ENCODE measurements around the gene ITGAE. TPM values are rescaled to one million over a fixed set of nuclear protein-coding genes. Genes with fewer than 3 reads are reported as not detected.
A peak's percentile ranks its signal among the peaks of the same experiment; 100 is the strongest.

Gene ITGAE
- total and polyA plus RNA-seq, 12 donors, result 4.9 to 85.4 (median 33.7) TPM

- H3K9me3 ChIP-seq (replicated peaks in 1 of 3), result no peaks in the 10 kb centered on the region
- 0 to 1% (median 1%) methylated on average over 3 to 32 of the region's 32 CpGs for WGBS, 4 donors
- TF ChIP-seq POLR2A (IDR thresholded peaks at IDR 0.05), result no peak
- no peak for TF ChIP-seq CTCF (IDR thresholded peaks at IDR 0.05)
Measured at GRCh38 chr17:3669085-3669347, 132.0 kb downstream of the ITGAE start.

DNA sequence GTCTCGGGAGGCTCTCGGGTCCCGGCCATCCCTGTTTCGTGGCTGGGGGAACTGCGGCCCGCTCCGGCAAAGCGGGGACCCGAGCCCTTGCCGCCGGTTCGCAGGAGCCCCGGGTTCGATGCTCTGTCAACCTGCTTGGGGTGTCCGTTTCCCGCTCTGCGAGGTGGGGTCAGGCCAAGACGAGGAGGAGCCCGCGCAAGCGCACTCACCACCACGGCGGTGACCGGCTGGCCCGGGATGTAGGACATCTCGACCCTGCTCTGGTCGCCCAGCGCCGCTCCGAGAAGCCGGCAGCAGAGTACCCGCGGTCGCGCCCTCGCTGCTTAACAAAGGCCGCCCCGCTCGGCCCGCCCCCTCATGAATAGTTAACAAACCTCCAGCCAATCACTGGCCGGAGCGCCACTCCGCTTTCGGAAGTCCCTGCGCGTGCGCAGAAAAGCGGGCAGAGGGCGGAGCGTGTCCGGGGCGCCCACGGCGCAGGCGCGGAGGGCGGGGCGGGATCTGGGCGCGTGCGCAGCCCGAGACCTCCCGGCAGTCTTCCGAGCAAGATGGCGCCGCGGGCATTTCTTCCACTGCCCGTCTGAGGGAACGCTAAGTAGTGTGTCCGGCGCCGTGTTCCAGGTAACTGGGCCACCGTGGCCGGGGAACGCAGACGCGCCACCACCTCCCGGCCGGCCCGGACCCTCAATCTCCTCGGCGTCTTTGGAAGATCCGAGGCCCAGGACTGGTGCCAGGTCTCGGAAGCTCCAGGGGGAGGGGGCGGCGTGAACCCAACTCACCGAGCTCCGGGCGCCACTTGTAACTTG is 132.5 kb downstream of the ITGAE start, which contains the start of the genes EMC6 and TAX1BP3:
Gene EMC6 (plus strand): TSS at position 534 of the 806 bp plus-strand sequence. CDS start 335 bp downstream, outside the sequence.
Gene TAX1BP3 (minus strand): TSS at position 300 of the 806 bp plus-strand sequence. CDS start 52 bp downstream, at position 248.
- Histone ChIP-seq H3K27ac (peak within 1 kb of the TSS; percentile 89 to 97 (median 93)), H3K4me1 (replicated peaks in 1 of 2) (peaks cover 23 to 27% of the 10 kb centered on the region in 2 donors), H3K36me3 (replicated peaks in 1 of 2) (peaks cover 0 to 18% of the 10 kb centered on the region in 2 donors), H3K27me3 (no peaks in the 10 kb centered on the region), H3K4me3 (peak within 1 kb of the TSS; percentile 70 to 94 (median 80)), H3K9me3 (replicated peaks in 1 of 3) (no peaks in the 10 kb centered on the region)
- TF ChIP-seq POLR2A (IDR thresholded peaks at IDR 0.05), result peak; percentile 96 to 97
- peak in 1 of 6 experiments; percentile 3 for TF ChIP-seq CTCF (IDR thresholded peaks at IDR 0.05)
- DNase-seq, result peak; percentile 98 to 99 (median 99)
- 0 to 1% (median 0%) methylated on average over 9 to 89 of the region's 89 CpGs for WGBS, 4 donors
- intact Hi-C loops (cut with DNase I), result no loop called here

More at GRCh38 chr17:3669085-3669347, 132.0 kb downstream of the ITGAE start:
- peaks cover 23 to 27% of the 10 kb centered on the region in 2 donors for H3K4me1 ChIP-seq (replicated peaks in 1 of 2)
- DNase-seq, result no peak
- H3K36me3 ChIP-seq (replicated peaks in 1 of 2), result peaks cover 0 to 12% of the 10 kb centered on the region in 2 donors
- peak overlapping the region; percentile 70 to 90 (median 80) for H3K4me3 ChIP-seq
- no peaks in the 10 kb centered on the region for H3K27me3 ChIP-seq
- intact Hi-C loops (cut with DNase I), result no loop called here
- H3K27ac ChIP-seq, result peak overlapping the region; percentile 20 to 97 (median 93)

DNA sequence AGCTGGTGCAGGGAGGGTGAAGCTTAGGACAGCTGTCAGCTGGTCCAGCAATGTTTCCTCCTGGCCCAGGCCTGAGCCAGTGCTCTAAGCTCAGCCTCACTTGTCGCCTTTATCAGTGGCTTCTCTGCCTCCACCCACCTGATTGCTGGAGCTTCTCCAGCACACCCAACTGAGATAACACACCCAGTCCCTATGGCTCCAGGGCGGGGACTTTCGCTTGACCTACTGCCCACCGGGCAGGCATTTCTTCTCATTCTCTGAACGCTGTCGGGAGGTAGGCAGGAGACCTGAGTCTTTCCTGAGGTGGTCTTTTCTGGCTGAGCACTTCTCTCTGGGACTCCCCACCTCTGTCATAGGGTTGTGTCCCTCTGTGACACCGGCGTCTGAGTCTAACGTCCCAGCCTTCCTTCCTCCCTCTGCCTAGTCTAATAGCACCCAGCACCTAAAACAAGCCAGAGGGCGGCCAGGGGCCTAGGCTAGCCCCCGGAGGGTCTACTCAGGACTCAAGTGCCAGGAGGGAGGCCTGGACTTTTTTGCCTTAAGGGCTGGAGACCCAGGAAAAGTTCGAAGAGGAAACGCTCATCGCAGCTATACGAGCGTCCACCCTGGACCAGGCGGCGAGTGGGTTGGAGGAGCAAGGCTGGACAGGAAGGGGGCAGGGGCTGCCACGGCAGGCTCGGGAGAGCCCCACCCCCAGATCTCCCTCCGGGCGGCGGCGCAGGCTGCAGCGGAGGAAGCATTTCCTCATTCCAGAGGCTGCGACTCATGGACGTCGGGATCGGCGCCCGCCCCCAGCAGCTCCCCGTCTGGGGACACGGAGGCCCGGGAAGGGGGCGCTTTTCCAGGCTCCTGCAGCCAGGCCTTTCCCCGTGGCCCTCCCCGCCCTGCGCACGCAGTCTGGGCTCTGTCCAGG is 133.4 kb downstream of the ITGAE start:
- TF ChIP-seq CTCF (IDR thresholded peaks at IDR 0.05) (no peak), POLR2A (IDR thresholded peaks at IDR 0.05) (peak in 1 of 2 donors; percentile 58)
- Histone ChIP-seq H3K9me3 (replicated peaks in 1 of 3) (no peaks in the 10 kb centered on the region), H3K27me3 (no peaks in the 10 kb centered on the region), H3K36me3 (replicated peaks in 1 of 2) (peaks cover 0 to 26% of the 10 kb centered on the region in 2 donors), H3K4me1 (replicated peaks in 1 of 2) (peaks cover 23 to 27% of the 10 kb centered on the region in 2 donors), H3K27ac (peak overlapping the region; percentile 89 to 97 (median 93)), H3K4me3 (peak overlapping the region; percentile 35 to 94 (median 63))
- DNase-seq, result peak; percentile 79 to 92 (median 91)
- intact Hi-C loops (cut with DNase I), result no loop called here
- WGBS, 4 donors, result 2 to 20% (median 4%) methylated on average over 10 to 39 of the region's 39 CpGs

GRCh38 chr17:3666516-3666915 is 134.5 kb downstream of the ITGAE start:
- Histone ChIP-seq H3K9me3 (replicated peaks in 1 of 3) (no peaks in the 10 kb centered on the region), H3K4me1 (replicated peaks in 1 of 2) (peaks cover 23 to 32% of the 10 kb centered on the region in 2 donors), H3K36me3 (replicated peaks in 1 of 2) (peaks cover 0 to 32% of the 10 kb centered on the region in 2 donors), H3K27me3 (no peaks in the 10 kb centered on the region), H3K4me3 (no peak overlapping the region), H3K27ac (peak overlapping the region in 4 of 5 donors; percentile 43 to 93 (median 80))
- no peak for TF ChIP-seq POLR2A (IDR thresholded peaks at IDR 0.05)
- no peak for TF ChIP-seq CTCF (IDR thresholded peaks at IDR 0.05)
- DNase-seq, result no peak
- WGBS, 4 donors, result 74 to 86% (median 84%) methylated on average over 4 to 6 of the region's 6 CpGs
- intact Hi-C loops (cut with DNase I), result no loop called here
